Measurements from ENCODE around the gene MBD3.

Gene MBD3

DNA sequence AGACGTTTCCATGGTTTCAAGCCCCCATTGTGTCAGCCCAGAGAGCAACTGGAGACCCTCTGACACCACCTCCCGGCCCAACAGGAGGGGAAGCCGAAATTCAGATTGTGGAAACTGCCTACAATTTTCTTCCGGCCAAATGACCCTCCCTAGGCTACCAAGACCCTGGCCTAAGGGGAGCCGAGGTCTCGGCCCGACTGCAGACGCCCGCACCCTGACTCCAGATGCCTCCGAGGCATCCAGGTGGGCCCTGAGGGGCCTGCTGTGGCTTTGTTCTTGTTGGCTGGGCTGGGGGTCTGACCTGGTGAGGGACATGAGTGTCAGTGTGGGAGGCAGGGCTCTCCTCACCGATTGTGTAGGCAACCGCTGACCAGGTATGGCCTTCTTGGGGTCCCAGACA, 34.1 kb downstream of the MBD3 start:
- Histone ChIP-seq H3K9me3 (replicated peaks in 1 of 2; ENCODE audit: control insufficient read depth in 2 of 2, insufficient read depth in 1 of 2, low read depth in 1 of 2, low read length in 2 of 2) (peaks cover 0 to 8% of the 10 kb centered on the region in 2 donors), H4K91ac (ENCODE audit: low read depth, low read length, poor library complexity) (no peak overlapping the region), H2BK12ac (ENCODE audit: low read length) (no peak overlapping the region), H4K8ac (ENCODE audit: low read depth, low read length) (no peak overlapping the region), H3K4ac (ENCODE audit: low read length) (no peak overlapping the region), H3K4me1 (ENCODE audit: control insufficient read depth in 2 of 2, insufficient read depth in 1 of 2, low read depth in 1 of 2, low read length in 2 of 2) (peaks cover 2% of the 10 kb centered on the region in 2 donors), H3K18ac (ENCODE audit: low read length) (no peak overlapping the region), H3K4me3 (ENCODE audit: low read length in 2 of 2) (no peak overlapping the region), H3K4me2 (ENCODE audit: insufficient read depth, low read length, poor library complexity, severe bottlenecking) (no peak overlapping the region), H3K27me3 (ENCODE audit: control insufficient read depth in 3 of 3, insufficient read depth in 3 of 3, low read depth in 1 of 3, low read length in 3 of 3) (no peaks in the 10 kb centered on the region), H3K14ac (ENCODE audit: low read length) (no peak overlapping the region), H2AFZ (ENCODE audit: low read length) (no peak overlapping the region), H3K27ac (replicated peaks; ENCODE audit: low read length) (no peak overlapping the region), H2BK120ac (ENCODE audit: low read depth, low read length) (no peak overlapping the region), H2BK5ac (ENCODE audit: low read length) (no peak overlapping the region), H3K9ac (ENCODE audit: low read depth, low read length, poor library complexity) (no peak overlapping the region), H2AK5ac (ENCODE audit: low read depth, low read length) (no peak overlapping the region), H3K79me1 (ENCODE audit: low read depth, low read length) (peaks cover 50% of the 10 kb centered on the region), H2BK15ac (ENCODE audit: low read length) (no peak overlapping the region), H3K23ac (ENCODE audit: low read depth, low read length, poor library complexity) (no peak overlapping the region), H3K36me3 (replicated peaks in 1 of 2; ENCODE audit: control insufficient read depth in 2 of 2, insufficient read depth in 2 of 2, low read length in 2 of 2) (peaks cover 41 to 66% of the 10 kb centered on the region in 2 donors)
- WGBS, 2 donors (ENCODE audit: extremely low coverage in 2 of 2, insufficient read length in 2 of 2, insufficient replicate concordance in 1 of 2), result no CpG with 5 or more reads among the region's 12 CpGs
- no peak for DNase-seq (ENCODE audit: low spot score)

DNA sequence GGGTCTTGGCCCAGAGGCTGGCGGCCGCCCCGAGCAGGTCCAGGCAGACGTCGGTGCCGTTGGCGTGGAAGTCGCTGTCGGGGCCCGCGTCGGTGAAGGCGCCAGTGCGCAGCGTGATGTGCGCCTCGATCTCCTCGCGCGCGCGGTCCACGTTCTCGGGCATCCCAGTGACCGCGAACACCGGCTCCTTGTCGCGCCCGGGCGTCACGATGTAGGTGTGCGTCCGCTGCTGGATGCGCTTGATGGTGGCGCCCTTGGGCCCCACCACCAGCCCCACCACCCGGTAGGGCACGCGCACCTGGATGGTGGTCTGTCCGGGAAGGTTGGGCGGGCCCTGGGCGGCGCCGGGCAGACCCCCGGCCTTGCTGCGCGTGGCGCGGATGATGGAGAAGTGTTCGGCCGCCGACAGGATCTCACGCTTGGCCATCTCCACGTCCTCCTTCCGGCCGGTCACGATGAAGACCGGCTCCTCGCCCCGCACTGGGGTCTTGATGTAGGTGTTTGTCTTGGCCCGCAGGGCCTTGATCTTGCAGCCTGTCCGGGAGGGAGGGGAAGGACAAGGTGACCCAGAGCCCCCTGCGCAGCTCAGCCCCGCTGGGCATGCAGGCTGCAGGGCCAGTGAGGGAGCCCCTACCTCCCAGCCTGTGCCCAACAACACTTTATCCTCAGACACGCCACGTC, 36.1 kb downstream of the MBD3 start:
- Histone ChIP-seq H3K14ac (ENCODE audit: low read length) (no peak overlapping the region), H3K9ac (ENCODE audit: low read depth, low read length, poor library complexity) (no peak overlapping the region), H2AK5ac (ENCODE audit: low read depth, low read length) (no peak overlapping the region), H3K79me1 (ENCODE audit: low read depth, low read length) (peaks cover 46% of the 10 kb centered on the region), H4K8ac (ENCODE audit: low read depth, low read length) (peak overlapping the region; percentile 92), H3K36me3 (replicated peaks in 1 of 2; ENCODE audit: control insufficient read depth in 2 of 2, insufficient read depth in 2 of 2, low read length in 2 of 2) (peaks cover 32 to 51% of the 10 kb centered on the region in 2 donors), H2AFZ (ENCODE audit: low read length) (no peak overlapping the region), H3K18ac (ENCODE audit: low read length) (no peak overlapping the region), H3K4me1 (ENCODE audit: control insufficient read depth in 2 of 2, insufficient read depth in 1 of 2, low read depth in 1 of 2, low read length in 2 of 2) (peaks cover 2% of the 10 kb centered on the region in 2 donors), H3K23ac (ENCODE audit: low read depth, low read length, poor library complexity) (no peak overlapping the region), H3K4ac (ENCODE audit: low read length) (no peak overlapping the region), H3K9me3 (replicated peaks in 1 of 2; ENCODE audit: control insufficient read depth in 2 of 2, insufficient read depth in 1 of 2, low read depth in 1 of 2, low read length in 2 of 2) (peaks cover 0 to 7% of the 10 kb centered on the region in 2 donors), H2BK15ac (ENCODE audit: low read length) (no peak overlapping the region), H3K4me2 (ENCODE audit: insufficient read depth, low read length, poor library complexity, severe bottlenecking) (no peak overlapping the region), H3K4me3 (ENCODE audit: low read length in 2 of 2) (no peak overlapping the region), H2BK12ac (ENCODE audit: low read length) (no peak overlapping the region), H3K27ac (replicated peaks; ENCODE audit: low read length) (no peak overlapping the region), H2BK120ac (ENCODE audit: low read depth, low read length) (no peak overlapping the region), H3K27me3 (ENCODE audit: control insufficient read depth in 3 of 3, insufficient read depth in 3 of 3, low read depth in 1 of 3, low read length in 3 of 3) (no peaks in the 10 kb centered on the region), H2BK5ac (ENCODE audit: low read length) (no peak overlapping the region), H4K91ac (ENCODE audit: low read depth, low read length, poor library complexity) (no peak overlapping the region)
- no peak for DNase-seq (ENCODE audit: low spot score)
- WGBS, 2 donors (ENCODE audit: extremely low coverage in 2 of 2, insufficient read length in 2 of 2, insufficient replicate concordance in 1 of 2), result no CpG with 5 or more reads among the region's 66 CpGs

DNA sequence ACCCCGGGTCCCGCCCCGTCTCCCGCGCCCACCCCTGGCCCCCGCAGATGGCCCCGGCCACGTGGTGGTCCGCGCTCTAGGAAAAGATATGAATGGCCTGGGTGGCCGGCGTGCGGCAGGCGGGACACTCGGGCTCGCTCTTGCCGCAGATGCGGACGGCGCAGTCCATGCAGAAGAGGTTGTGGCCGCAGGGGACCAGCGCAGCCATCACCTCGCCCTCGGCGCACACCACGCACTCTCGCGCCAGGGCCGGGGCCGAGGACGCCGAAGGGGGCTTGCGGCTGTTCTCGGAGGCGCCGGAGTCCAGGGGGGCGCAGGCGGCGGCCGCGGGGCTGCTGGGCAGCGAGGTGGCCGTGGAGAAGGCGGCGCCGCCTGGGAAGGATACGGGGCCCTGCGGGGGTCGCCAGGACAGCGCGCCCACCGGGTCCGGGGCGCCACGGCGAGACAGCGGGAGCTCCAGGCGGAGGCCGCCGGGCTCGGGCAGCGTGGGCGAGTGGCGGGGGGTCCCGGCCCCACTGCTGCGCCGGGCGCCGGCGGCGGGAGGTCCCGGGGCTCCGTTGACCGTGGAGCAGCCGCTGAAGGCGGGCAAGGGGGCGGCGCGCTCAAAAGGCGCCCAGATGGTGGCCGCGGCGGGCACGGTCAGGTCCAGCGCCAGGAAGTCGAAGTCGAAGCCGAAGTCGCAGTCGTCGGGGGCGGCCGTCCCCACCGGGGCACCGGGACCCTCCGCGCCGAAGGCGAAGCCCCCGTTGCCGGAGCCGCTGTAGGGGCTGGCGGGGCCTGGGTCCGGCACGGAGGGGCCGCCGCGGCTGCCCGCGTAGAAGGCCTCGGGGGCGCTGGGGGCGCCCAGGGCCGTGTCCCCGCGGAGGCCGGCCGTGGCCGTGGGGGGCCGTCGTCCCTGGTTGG, 36.9 kb downstream of the MBD3 start:
- Histone ChIP-seq H3K4me3 (ENCODE audit: low read length in 2 of 2) (no peak overlapping the region), H3K27me3 (ENCODE audit: control insufficient read depth in 3 of 3, insufficient read depth in 3 of 3, low read depth in 1 of 3, low read length in 3 of 3) (no peaks in the 10 kb centered on the region), H3K4me2 (ENCODE audit: insufficient read depth, low read length, poor library complexity, severe bottlenecking) (no peak overlapping the region), H3K4ac (ENCODE audit: low read length) (no peak overlapping the region), H4K91ac (ENCODE audit: low read depth, low read length, poor library complexity) (no peak overlapping the region), H3K18ac (ENCODE audit: low read length) (no peak overlapping the region), H3K14ac (ENCODE audit: low read length) (no peak overlapping the region), H4K8ac (ENCODE audit: low read depth, low read length) (no peak overlapping the region), H3K23ac (ENCODE audit: low read depth, low read length, poor library complexity) (no peak overlapping the region), H3K4me1 (ENCODE audit: control insufficient read depth in 2 of 2, insufficient read depth in 1 of 2, low read depth in 1 of 2, low read length in 2 of 2) (peaks cover 2% of the 10 kb centered on the region in 2 donors), H3K27ac (replicated peaks; ENCODE audit: low read length) (no peak overlapping the region), H2AFZ (ENCODE audit: low read length) (no peak overlapping the region), H3K36me3 (replicated peaks in 1 of 2; ENCODE audit: control insufficient read depth in 2 of 2, insufficient read depth in 2 of 2, low read length in 2 of 2) (peaks cover 27 to 44% of the 10 kb centered on the region in 2 donors), H2BK12ac (ENCODE audit: low read length) (no peak overlapping the region), H2AK5ac (ENCODE audit: low read depth, low read length) (no peak overlapping the region), H3K79me1 (ENCODE audit: low read depth, low read length) (peaks cover 41% of the 10 kb centered on the region), H2BK15ac (ENCODE audit: low read length) (no peak overlapping the region), H2BK120ac (ENCODE audit: low read depth, low read length) (no peak overlapping the region), H2BK5ac (ENCODE audit: low read length) (no peak overlapping the region), H3K9ac (ENCODE audit: low read depth, low read length, poor library complexity) (no peak overlapping the region), H3K9me3 (replicated peaks in 1 of 2; ENCODE audit: control insufficient read depth in 2 of 2, insufficient read depth in 1 of 2, low read depth in 1 of 2, low read length in 2 of 2) (peaks cover 0 to 6% of the 10 kb centered on the region in 2 donors)
- no CpG with 5 or more reads among the region's 121 CpGs for WGBS, 2 donors (ENCODE audit: extremely low coverage in 2 of 2, insufficient read length in 2 of 2, insufficient replicate concordance in 1 of 2)
- DNase-seq (ENCODE audit: low spot score), result no peak

- H2BK15ac ChIP-seq (ENCODE audit: low read length), result no peak overlapping the region
- H3K14ac ChIP-seq (ENCODE audit: low read length), result no peak overlapping the region
- no peak overlapping the region for H2AFZ ChIP-seq (ENCODE audit: low read length)
- WGBS, 2 donors (ENCODE audit: extremely low coverage in 2 of 2, insufficient read length in 2 of 2, insufficient replicate concordance in 1 of 2), result no CpG with 5 or more reads among the region's 24 CpGs
- no peak overlapping the region for H3K4me3 ChIP-seq (ENCODE audit: low read length in 2 of 2)
- no peak overlapping the region for H3K4me2 ChIP-seq (ENCODE audit: insufficient read depth, low read length, poor library complexity, severe bottlenecking)
- peaks cover 2% of the 10 kb centered on the region in 2 donors for H3K4me1 ChIP-seq (ENCODE audit: control insufficient read depth in 2 of 2, insufficient read depth in 1 of 2, low read depth in 1 of 2, low read length in 2 of 2)
- no peak overlapping the region for H4K8ac ChIP-seq (ENCODE audit: low read depth, low read length)
- H3K79me1 ChIP-seq (ENCODE audit: low read depth, low read length), result peaks cover 34% of the 10 kb centered on the region
- DNase-seq (ENCODE audit: low spot score), result no peak
- H2AK5ac ChIP-seq (ENCODE audit: low read depth, low read length), result no peak overlapping the region
- no peaks in the 10 kb centered on the region for H3K27me3 ChIP-seq (ENCODE audit: control insufficient read depth in 3 of 3, insufficient read depth in 3 of 3, low read depth in 1 of 3, low read length in 3 of 3)
- H3K4ac ChIP-seq (ENCODE audit: low read length), result no peak overlapping the region
- no peak overlapping the region for H2BK12ac ChIP-seq (ENCODE audit: low read length)
- H4K91ac ChIP-seq (ENCODE audit: low read depth, low read length, poor library complexity), result no peak overlapping the region
- H3K18ac ChIP-seq (ENCODE audit: low read length), result no peak overlapping the region
- peaks cover 25 to 36% of the 10 kb centered on the region in 2 donors for H3K36me3 ChIP-seq (replicated peaks in 1 of 2; ENCODE audit: control insufficient read depth in 2 of 2, insufficient read depth in 2 of 2, low read length in 2 of 2)
- H2BK120ac ChIP-seq (ENCODE audit: low read depth, low read length), result no peak overlapping the region
- H3K9ac ChIP-seq (ENCODE audit: low read depth, low read length, poor library complexity), result no peak overlapping the region
- peaks cover 0 to 6% of the 10 kb centered on the region in 2 donors for H3K9me3 ChIP-seq (replicated peaks in 1 of 2; ENCODE audit: control insufficient read depth in 2 of 2, insufficient read depth in 1 of 2, low read depth in 1 of 2, low read length in 2 of 2)
- no peak overlapping the region for H3K27ac ChIP-seq (replicated peaks; ENCODE audit: low read length)
- H2BK5ac ChIP-seq (ENCODE audit: low read length), result no peak overlapping the region
- no peak overlapping the region for H3K23ac ChIP-seq (ENCODE audit: low read depth, low read length, poor library complexity)
Measured at GRCh38 chr19:1554968-1555367, 37.7 kb downstream of the MBD3 start.

Data from neuronal stem cell (in vitro differentiated cells).